Islet of Langerhans (tissue), 1 donor: ENCODE results near the gene ZKSCAN4.

Experiments
- FAIRE-seq: peaks from one replicate; lab custom pipeline; 2011; peaks lifted over from hg19 to GRCh38; lab: Jason Lieb, UNC

The ZKSCAN4 gene

DNA sequence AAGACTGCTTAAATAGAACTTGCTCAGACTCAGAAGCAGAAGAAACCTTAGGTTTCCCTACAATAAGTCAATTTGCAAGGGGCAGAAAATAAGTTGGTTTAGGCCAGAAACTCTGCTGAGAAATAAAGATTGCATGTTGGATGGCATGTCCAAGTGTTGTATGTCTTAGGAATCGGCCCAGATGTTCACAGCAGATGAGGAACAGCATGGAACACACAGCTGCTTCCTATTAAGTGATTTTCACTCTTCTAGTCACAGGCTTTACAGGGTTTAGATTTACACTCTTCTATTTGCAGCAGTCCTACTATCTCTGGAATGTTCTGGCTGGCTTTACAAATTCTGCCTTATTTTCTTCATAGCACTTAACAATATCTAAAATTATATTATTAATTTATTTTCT lies 3.2 kb downstream of the ZKSCAN4 start:
- no peak for FAIRE-seq

DNA sequence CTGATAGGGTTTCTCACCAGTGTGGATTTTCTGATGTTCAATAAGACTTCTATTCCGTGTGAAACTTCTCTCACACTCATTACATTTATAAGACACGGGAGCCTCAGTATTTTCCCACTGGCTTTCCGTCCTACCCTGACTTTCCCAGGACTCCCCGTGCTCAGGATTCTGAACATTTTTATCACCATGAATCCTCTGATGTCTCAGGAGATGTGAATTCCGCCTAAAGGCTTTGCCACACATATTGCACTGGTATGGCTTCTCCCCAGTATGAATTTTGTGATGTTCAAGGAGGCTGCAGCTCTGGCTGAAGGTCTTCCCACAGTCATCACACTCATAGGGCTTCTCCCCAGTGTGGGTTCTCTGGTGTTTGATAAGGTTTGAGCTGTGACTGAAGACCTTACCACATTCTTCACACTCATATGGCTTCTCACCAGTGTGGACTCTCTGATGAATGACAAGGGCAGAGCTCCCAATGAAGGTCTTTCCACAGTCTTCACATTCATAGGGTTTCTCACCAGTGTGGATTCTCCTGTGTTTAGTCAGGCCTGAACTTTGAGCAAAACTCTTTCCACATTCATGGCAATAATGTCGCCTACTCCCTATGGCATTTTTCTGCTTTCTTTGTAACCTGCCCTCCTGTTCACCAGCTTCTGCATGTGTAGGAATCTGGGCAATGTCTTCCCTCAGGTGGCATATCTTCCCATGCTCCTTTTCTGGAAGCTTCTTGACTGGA lies 6.7 kb downstream of the ZKSCAN4 start:
- FAIRE-seq: no peak

DNA sequence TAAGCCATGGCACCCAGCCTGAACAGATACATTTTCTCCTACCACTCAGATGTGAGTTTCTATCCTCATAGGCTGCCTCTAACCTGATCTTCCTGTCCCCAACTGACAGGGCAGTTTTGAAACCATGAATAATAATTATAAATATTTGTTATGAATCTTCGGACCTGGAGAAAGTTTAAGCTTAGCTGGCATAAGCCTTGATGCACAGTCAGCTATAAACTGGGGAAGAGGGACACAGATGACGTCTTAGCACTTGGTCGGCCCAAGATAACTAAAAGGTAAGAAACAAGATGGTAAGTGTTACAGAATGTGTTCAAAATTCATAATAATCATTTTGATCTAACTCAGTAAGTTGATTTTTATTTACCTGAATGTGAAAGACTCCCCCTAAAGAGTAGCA lies 8.1 kb downstream of the ZKSCAN4 start:
- no peak for FAIRE-seq

DNA sequence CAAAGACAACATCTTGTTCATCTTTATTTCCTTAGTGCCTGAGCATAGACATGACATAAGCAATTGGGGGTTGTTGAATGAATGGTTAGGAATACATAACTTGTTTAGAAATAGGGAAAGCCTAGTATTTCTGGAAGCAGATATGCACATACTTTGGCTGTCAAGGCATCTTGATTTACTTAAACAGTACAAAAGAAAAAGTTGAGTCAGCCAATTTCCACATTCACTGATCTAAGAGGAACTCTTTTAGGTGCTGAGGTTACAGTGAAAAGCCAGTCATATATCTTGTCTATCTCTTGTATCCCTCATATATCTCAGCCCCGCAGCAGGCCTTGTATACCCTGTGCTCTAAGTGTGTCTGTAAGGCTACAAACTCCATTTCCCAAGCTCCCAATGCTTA lies 11.6 kb downstream of the ZKSCAN4 start:
- FAIRE-seq: no peak

GRCh38 chr6:28239636-28240035 lies 12.4 kb downstream of the ZKSCAN4 start:
- no peak for FAIRE-seq

DNA sequence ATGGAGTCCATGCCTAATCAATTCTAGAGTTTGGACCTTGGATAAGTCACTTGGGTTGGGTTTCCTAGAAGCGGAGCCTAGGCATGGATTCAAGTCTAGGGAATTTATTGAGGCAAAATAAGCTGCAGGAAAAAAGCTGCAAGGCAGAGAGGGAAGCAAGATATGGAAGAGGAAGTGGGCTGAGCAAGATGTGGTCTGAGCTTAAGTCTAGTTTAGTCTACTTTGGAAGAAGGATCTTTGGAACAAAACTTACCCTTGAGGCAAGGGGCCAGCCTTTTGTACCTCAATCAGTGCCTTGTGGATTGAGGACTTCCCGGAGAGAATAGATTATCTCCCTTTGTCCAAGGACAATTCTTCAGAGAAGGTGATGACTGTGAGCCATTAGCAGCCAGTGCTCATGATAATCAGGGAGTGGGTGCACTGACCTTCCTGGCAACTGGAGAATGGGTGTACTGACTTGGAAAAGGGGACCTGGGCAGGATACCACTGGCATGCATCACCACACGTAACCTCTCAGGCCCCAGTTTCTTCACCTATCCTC lies 16.1 kb downstream of the ZKSCAN4 start:
- FAIRE-seq: no peak

DNA sequence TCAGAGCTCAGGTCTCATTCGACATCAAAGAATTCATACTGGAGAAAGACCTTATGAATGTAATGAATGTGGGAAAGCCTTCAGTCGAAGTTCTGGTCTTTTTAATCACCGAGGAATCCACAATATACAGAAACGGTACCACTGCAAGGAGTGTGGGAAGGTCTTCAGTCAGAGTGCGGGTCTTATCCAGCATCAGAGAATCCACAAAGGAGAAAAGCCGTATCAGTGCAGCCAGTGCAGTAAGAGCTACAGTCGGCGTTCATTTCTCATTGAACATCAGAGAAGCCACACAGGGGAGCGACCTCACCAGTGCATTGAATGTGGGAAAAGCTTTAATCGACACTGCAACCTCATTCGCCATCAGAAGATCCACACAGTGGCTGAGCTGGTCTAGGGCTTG lies 19.3 kb downstream of the ZKSCAN4 start:
- no peak for FAIRE-seq

GRCh38 chr6:28226460-28226859 lies 25.6 kb downstream of the ZKSCAN4 start:
- FAIRE-seq: no peak

GRCh38 chr6:28225056-28225834 lies 26.8 kb downstream of the ZKSCAN4 start, which contains the start of gene ZSCAN9:
Gene ZSCAN9, plus strand, starts transcription at chr6:28225275. Its CDS starts 1,810 bp downstream, at chr6:28227085.
- FAIRE-seq: no peak

- no peak for FAIRE-seq
These were observed 27.7 kb downstream of the ZKSCAN4 start for GRCh38 chr6:28224131-28225055.

DNA sequence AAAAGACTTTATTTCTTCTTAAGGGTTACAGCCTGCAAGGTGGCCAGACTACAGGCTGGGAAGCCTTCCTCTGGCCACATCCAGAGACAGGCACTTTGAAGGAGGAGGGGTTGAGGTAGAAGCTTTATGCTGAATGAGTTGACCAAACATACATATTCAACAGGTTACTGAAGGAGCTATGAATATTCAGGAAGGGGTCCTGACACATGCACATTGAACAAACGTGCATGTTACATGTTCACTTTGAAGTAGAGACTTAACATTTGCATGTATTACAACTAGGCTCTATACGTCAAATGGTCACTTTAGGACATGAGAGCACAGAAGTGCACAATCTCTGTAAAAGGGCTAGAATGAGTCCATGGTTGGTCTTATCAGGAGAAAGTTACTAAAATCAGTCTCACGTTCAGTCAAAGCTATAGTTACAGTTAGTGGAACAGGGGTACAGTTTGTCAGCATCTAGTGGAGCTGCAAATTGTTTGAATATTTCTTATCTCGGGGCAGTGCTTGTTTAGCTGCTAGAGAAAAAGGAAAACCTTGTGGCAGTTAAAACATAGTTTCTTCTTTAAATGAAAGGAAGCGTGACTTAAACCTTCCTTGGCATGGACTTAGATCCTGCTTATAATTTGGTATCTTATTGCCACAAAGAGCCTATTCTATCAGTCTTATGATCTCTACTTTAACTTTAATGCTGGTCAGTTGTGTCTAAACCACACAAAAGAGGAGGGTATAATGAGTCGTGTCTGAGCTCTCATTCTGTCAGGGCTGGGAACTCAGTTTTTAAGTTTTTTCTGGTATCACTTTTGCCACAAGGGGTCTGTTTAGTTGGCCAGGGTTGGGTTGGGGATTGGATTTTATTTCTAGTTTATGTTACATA lies 31.6 kb downstream of the ZKSCAN4 start:
- no peak for FAIRE-seq

DNA sequence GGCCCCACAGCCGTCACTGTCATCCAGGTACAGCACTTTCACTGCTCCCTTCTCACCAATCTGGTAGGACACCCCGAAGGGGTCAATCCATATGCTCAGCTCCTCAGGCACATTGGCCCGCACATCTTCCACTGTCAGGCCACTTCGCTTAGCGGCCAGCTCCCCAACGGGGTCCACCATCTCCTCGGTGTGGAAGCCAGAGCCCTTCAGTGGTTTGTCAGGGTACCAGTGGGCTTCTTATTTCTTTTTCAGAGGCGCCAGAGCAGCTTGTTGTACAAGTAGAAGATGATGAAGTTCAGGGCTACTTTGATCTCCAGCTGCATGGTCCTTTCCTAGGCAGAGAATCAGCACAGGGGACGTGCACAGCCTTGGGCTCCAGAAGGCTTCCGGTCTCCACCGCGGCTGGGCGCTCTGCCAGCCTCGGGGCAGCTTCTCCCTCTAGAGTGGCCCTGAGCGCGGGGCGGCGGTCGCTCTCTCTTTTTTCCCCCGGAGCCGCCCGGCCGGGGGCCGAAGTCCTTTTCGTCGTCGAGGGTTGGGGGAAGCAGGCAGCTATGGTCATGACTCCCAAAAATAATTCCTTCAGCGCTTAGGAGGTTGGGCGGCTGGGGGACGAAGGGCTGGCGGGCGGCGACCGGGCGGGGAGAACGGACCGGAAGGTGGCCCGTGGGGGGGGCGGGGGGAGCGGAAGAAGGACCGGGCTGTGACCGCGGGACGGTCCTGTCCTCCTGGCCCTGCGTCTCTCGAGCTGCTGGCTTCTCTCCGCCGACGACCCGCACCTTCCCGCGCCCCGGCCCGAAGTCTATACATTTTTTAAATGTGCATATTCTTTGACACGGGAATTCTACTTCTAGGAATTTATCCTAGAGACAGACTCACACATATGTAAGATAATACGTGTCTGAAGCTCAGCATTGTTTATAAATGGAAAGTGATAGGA lies 33.5 kb downstream of the ZKSCAN4 start:
- FAIRE-seq: no peak

DNA sequence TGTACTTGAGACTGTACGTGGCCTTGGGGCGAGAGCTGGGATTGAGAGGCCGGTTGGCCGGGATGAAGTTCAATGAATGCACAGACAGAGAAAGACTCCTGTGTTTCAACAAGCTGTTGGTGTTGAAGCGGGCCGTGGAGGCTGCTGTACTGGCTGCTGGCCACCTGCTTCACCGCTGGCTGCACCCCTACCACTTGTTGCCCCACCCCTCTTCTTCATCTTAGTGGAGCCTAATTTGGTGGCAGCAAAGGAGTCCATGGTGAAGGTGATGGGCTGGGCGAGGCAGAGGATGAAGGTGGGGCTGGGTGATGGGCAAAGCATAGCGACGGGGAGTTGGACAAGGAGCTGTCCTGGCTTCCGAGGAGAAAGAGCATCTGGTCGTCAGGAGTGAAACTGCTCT lies 34.2 kb downstream of the ZKSCAN4 start:
- no peak for FAIRE-seq

DNA sequence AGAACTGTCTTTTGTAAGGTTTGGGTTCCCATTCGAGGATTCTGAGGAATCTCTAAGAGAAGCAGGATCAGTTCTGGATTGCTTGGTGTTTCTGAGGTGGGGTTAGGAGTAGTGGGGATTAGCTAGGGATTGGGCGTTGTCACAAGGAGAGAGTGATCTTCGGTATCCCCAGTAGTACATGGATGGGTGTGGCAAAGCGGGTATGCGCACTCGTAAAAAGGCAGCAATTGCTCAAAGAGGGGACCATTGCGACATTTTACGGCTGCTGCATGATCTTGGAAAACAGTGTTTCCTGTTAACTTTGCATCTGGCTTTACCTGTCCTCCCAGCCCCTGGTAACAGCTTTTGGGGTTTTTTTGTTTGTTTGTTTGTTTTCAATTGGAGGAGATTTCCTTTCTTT lies 36.6 kb downstream of the ZKSCAN4 start:
- FAIRE-seq: no peak

DNA sequence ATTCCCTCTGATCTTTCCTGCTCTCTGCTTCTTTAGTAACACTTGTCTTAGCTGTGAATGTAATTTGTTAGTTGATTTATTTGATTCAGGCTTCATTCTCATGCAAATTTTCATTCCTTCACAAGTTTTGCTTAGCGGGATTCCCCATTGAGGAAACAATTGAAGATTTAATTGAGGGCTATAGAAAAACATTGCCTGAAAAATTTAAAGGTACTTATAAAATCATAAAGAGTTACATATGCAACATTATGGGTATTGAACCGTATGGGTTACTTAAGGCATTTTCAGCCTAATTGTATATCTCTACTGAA lies 38.9 kb downstream of the ZKSCAN4 start:
- no peak for FAIRE-seq

GRCh38 chr6:28212510-28213212 lies 39.4 kb downstream of the ZKSCAN4 start:
- no peak for FAIRE-seq

DNA sequence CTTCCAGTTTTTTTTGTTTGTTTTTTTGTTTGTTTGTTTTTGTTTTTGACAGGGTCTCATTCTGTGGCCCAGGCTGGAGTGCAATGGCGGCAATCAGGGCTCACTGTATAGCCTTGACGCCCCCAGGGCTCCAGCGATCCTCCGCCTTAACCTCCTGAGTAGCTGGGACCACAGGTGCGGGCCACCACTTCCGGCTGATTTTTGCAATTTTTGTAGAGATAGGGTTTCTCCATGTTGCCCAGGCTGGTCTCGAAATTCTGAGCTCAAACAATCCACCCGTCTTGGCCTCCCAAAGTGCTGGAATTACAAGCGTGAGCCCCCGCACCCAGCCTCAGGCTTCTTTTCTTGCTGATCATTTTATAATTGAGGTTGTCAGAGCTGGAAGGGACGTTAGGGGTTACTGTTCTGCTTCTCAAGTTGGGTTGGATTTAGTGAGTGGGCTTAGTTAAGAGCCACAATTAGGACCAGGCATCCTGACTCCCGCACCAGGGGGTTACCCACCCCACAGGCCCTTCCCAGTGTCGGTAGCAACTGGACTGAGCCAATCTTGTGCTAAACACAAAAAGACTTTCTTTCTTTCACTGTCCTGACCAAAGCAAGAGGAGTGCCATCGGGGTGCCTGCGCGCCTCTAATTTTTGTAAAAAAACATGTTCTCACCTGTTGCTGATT lies 40.1 kb downstream of the ZKSCAN4 start:
- no peak for FAIRE-seq

- no peak for FAIRE-seq
These were observed 42.1 kb downstream of the ZKSCAN4 start for GRCh38 chr6:28209753-28210535.
